CD4-positive, alpha-beta T cell treated with Interleukin-4 for 1 hour (primary cell): ENCODE measurements around the gene PXYLP1.
"Not testable (repeated sequence)": the region's sequence is repeated elsewhere in the genome, so short reads cannot be mapped to it uniquely, and the experiment has no call there.

Experiments
- DNase-seq, 2 donors: peaks; one replicate each; pipeline ENCODE4 v3.0.0-alpha.2; 2020 to 2022

The PXYLP1 gene

DNA sequence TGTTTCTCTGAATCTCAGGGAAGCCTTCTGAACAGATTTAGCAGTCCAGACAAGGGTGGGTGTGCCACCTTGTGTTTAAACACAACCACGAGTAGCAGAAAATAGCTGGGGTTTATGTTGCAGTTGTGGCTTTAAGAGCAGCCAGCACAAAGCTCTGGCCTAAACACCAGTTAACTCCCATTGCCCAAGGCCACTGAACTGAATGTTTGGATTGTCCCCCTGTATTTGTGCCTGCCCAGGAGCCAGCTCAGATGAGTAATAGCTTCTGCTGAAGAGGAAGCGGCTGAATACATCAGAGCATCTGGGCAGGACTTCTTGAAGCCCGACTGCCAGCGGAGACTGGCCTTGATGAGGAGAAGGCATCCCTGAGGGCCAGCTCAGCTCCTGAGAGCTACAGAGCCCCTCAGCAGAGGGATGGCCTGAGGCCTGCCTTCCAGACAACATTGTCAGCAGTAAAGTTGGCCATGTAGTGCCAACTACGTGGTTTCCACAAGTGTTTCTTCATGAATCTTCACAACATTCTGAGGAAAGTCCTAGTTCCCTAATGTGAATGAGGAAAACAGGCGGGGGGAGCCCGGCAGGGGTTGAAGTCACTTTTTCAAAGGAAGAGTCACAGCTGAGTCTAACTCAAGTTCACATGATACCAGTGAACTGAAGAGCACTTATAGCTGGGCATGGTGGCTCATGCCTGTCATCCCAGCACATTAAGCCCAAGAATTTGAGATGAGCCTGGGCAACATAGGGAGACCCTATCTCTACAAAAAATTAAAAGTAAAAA lies 70.9 kb downstream of the PXYLP1 start:
- DNase-seq, result peak in 1 of 2 donors; percentile 25

DNA sequence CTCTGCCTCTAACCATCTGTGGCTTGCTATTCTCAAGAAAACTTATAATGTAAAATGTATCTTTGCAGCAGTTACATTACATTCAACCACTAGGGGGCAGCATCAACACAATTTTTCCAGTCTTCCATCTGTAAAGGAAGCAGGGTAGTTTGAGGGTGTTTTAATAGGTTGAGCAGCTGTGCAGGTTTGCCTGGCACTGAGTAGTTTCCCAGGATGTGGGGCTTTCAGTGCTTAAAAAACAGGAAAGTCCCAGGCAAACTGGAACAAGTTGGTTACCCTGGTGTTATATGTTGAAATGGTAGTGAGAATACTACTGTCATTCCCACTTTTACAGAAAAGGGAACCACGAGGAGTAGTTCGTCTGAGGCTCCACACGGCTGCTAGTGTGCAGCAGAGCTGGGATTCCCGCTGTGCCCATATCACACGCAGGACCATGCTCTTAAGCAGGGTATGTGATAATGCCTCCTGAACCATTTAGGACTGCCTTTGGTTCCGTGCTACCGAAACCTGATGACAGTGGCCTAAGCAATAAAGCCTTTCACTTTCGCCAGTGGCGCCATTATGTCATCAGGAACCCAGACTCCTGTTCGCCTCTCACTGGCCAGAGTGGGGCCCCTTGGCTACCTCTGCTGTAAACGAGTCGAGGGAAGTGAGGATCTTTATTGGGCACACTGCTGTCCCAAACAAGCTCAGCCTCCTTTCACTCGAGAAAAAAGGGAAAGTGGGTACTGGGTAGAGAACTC lies 72.0 kb downstream of the PXYLP1 start:
- peak; percentile 64 to 87 for DNase-seq

DNA sequence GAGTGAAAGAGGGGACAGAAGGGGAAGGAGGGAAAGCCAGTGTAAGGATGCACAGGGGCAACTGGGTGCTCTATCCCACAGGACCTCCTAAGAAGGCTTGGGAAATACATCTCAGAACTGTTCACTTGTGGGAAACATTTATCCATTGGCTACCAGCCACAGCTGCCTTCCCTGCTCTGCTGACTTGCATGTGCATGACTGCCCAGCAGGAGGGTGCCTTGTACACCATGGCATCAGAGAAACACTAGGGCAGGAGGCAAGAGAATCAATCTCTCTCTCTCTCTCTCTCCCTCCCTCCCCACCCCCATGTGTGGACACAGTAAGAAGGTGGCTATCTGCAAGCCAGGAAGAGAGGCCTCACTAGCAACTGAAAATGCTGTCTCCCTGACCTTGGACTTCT lies 73.8 kb downstream of the PXYLP1 start:
- DNase-seq, result no peak

DNA sequence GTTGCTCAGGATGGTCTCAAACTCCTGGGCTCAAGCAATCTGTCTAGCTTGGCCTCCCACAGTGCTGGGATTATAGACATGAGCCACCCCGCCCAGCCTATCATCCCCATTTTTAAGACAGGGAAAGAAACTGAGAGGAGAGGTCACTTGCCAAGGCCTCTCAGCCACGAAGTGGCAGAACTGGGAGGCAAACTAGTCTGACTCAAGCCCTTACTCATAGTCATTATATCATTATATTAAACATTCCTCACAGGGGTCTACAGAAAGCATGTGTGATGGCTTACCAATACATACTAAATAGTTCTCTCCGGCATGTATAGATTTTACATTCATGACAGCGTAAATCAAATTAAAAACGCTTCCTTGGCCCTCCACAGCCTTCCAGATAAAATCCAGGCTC lies 74.7 kb downstream of the PXYLP1 start:
- DNase-seq, result no peak

DNA sequence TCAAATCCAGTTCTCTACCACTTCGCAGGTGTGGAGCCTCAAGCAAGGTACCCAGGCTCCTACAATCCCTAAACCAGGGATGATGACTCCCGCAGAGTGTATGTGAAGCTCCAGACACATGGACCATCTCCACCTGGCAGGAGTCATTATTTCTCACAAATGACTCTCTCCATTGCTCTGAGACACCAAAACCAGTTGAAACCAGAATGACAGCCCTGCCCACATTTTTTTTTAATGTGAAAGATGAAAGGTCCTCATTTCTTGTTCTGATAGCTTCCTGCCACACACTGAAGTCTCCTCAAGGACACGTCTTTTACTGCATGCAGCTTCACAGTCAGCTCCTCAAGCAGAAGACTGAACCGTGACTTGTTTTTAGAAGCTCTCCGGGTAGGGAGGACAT lies 75.3 kb downstream of the PXYLP1 start:
- peak; percentile 26 to 72 for DNase-seq

DNA sequence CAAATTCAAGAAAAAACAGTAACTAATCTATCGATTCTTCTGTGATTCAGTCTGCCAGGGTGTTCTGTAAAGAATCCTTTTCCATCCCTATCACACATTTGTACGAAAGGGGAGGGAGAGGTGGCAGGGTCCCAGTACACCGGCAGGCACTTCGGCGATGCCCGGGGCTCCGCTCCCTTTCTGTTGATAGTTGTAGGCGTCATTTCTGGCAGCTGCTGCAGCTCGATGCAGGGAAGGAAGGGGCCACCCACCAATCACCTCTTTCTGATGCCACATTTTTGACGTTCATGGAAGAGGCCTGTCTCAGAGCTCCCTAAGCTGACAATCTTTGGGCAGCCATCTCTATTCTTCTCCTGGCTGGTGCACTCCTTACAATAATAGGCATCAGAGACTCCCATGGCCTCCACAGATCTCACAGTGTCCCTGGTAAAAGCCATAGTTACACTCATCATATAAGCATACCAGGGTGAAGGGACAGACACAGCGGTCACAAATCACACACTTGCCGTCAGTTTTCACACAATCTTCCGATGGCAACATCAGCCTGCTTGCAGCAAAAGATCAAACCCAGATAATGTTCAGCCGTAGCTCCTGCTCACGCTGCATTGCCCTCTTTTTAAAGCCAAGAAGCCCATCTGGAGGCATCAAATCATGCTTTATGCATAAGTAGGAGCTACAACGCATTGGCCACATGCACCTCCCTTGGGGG lies 75.9 kb downstream of the PXYLP1 start:
- no peak for DNase-seq

DNA sequence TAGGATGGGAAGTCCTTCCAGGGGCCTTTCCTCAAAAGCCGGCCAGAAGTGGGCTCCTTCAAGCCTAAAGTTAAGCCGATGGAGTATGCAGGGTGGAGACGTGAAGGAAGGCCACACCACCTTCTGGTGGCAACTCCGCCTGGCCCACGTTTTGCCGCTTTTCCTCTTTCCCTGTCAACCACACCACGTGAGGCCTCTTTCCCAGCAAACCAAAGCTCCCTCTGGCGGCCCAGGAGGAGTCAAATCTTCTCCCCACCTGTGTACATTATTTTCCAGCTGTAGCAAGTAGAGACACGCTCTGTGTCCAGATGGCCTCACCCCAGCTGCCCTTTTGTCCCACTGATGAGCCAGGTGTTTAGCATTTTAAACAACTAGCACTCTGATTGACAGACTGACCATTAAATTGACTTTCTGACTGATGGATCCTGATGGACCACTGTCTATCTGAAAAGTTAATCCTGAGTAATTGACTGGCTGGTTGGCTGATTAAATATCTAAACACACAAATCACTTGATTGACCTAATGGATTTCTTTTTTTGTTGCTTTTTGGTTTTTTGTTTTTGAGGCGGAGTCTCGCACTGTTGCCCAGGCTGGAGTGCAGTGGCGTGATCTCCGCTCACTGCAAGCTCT lies 77.1 kb downstream of the PXYLP1 start:
- no peak for DNase-seq

GRCh38 chr3:141311170-141311495 lies 79.5 kb downstream of the PXYLP1 start:
- DNase-seq, result no peak

- peak; percentile 98 for DNase-seq
These were observed 80.1 kb downstream of the PXYLP1 start for GRCh38 chr3:141311496-141312353.

GRCh38 chr3:141312354-141313092 lies 80.9 kb downstream of the PXYLP1 start:
- no peak for DNase-seq

DNA sequence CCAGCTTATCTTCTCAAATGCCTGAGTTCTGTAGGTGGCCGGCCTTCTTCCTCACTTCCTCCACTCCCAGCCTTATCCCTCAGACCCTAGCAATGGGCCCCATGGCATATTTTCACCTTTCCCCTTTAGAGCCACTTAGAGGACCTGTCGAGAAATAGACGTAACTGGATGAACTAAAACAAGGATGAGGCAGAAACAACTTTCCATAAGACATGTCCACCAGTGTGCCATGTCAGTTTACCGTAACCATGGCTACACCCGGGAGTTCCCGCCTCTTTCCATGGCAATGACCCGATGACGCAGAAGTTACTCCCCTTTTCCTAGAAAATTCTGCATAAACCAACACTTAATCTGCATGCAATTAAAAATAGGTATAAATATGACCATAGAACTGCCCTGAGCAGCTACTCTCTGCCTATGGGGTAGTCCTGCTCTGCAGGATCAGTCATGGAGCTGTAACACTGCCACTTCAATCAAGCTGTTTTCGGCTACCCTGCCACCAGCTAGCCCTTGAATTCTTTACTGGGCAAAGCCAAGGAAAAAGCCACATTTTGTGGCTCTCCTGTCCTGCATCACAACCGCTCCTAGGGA lies 81.6 kb downstream of the PXYLP1 start:
- DNase-seq, result no peak

GRCh38 chr3:141314415-141314814 lies 82.8 kb downstream of the PXYLP1 start:
- not testable (repeated sequence) for DNase-seq

GRCh38 chr3:141316851-141317250 lies 85.2 kb downstream of the PXYLP1 start:
- DNase-seq, result no peak

GRCh38 chr3:141320399-141321108 lies 88.9 kb downstream of the PXYLP1 start:
- DNase-seq, result no peak

DNA sequence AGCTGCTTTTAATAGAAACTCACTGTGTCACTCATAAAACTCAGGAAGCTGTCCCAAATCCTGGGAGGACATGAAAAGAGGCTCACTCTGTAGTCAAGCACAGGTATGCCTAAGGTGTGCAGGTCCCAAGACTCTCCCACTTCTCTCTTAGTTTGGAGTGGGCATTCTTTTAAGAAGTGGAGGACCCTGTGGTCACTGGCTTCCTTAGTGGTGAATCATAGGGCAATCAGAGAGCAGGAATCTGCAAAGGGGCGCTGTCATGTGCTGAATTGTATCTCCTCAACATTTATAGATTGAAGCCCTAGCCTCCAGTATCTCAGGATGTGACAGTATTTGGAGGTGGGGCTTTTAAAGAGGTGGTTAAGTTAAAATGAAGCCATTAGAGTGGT lies 89.5 kb downstream of the PXYLP1 start:
- DNase-seq, result no peak

GRCh38 chr3:141323936-141324704 lies 92.5 kb downstream of the PXYLP1 start:
- no peak for DNase-seq

DNA sequence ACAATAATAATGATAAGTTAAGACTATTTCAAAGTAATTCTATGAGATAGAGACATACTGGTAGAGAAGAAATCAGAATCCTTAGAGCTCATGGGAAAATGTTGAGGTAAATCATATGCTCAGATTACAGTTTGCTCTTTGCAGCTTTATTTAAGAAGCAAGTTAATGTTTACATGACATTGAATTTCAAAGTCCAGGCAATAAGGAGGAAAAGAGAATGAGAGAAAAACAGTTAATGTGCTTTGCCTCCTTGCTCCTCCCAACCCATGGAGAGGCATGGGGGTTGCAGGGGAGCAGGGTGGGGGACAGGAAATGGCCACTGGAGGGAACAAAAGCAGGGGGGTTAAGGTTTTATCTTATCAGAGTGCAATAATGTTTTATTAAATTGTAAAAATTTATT lies 94.5 kb downstream of the PXYLP1 start:
- no peak for DNase-seq

DNA sequence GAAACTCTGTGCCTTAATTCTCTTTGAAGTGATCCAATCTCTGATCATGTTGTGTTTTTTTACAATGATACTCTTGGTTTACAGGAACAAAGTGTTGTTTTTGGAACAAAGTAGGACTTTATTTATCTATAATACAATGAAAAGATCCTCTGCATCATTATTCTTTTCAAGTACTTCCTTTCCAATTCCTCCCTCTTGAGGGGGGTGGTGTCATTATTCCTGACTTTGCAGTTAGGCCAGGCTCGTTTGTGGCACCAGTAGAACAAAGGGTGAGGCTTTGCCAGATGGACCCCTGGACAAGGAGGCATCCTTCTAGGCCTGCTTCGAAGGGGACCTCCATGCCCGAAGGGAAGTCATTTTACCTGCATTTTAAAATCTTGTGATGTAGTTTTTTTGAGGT lies 95.0 kb downstream of the PXYLP1 start:
- DNase-seq, result no peak

DNA sequence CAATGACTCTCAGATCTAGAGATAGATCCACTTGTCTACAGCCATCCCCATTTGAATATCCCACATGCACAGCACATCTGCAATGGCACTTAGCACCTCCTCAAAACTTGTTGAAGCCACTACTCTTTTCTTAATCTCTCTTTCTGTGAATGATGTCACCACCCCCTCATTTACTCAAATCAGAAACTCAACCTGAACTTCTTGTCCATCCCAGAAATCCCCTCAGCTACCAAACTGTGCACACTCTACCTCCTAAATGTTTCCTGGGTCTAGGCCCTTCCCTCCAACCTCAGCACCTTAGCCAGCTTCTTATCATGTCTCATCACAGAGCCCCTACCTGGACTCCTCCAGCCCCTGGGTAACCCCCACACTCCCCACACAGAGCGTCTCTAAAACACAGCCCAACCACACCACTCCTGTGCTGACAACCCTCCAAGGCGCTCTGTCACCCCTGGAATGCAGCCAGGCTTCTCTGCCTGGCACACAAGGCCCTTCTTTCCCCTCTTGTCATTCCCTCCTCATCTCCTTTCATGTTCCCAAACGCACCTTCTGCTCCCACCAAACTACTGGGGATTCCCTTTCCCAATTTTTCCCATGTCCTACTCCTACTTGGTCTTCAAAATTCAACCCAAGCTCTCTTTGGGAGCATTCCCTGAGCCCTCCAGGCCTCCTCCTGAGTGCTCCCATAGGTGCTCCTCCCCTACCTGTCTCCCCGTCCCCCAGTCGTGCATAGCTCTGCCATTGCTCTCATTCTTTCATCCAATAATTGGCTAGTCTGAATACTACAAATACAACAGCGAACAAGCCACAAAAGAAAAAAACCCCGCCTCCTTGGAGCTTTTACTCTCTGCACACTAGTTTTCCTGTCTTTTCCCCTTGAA lies 96.9 kb downstream of the PXYLP1 start:
- no peak for DNase-seq
